ENCODE measurements around the gene LRRC57.

LRRC57 gene

DNA sequence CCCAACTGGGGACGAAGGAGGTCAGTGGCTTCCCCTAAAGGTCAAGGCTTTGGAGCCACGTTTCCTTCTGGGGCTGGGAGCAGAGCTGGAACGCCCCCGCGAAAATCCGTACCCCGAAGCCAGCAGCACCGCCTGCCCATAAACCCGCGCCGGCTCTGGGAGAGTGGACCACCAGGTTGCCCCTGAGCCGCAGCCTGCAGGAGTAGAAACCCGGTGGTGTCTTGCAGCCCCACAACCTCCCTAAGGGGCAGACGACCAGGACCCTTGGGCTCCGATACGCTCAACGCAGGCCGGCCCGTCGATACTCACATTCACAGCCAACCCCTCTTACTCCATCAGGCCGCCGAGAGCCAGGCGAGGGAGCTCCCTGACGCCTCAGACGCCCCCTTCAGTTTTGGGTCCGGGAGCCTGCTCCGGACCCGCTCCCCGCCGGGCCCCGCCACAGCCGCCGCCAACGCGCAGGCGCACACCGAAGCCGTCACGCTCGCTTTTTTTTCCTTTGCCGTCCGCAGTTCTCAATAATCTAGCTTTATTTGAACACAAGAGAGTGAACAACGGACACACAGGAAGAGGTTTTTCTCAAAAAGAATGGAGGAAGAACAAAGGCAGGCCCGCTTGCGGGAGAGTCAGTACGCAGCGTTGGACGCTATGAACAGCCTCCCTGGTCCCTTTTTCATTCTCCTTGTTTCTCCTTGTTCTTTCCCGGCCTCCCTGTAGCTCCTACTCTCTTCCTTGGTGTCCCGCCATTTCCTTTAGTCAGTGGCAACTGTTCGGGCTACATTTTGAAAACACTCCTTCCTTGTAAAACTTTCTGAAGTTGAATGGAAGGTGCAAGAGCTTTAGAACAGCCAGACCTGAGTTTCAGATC lies 57.7 kb downstream of the LRRC57 start, which contains the start of gene ZNF106:
TSS of gene ZNF106 (minus strand) at position 471 of the 868 bp plus-strand sequence. CDS start 18,852 bp downstream, outside the sequence.
- peak; percentile 92 for DNase-seq

DNA sequence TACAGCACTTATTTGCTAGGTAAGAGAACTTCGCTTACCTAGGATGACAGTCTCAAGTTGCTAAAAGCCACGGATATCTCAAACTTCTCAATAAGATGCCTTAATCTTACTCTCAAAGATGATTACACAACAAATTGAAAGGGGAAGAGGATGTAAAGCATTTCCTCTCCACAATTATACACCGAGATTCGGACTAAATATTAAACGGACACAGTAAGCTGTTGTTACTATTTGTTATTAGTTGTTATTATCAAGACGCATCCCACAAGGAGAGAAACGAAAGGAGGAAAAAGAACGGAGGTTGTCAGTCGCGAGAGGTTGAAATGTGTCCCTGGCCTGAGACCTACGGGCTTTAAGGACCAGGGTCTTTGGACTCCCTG lies 58.3 kb downstream of the LRRC57 start:
- peak; percentile 18 for DNase-seq
